Measurements from ENCODE around the gene ZDHHC9.

ZDHHC9 gene

DNA sequence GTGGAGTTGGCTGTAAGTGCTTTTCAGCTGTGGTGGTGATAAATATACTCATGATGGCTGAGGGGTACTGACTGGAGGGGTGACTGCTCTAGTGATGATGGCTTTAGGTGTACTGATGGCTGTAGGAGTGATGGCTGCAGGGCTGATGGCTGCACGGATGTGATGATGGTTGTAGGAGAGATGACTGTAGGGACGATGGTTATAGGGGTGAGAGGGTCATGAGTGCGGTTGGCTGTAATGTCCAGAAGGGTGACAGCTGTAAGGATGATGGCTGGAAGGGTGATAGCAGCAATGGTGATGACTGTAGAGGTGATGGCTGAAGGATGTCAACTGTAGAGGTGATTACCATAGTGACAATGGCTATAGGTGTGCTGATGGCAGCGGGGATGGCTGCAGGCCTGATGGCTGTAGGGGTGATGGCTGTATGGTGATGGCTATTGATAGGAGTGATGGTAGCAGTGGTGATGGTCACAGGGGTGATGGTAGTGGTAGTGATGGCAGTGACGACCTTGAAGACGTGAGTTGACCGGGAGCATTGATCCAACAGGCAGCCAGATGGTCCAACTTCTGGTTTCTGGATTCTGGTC is 64.5 kb downstream of the ZDHHC9 start:
- TF ChIP-seq, protein P1, sequence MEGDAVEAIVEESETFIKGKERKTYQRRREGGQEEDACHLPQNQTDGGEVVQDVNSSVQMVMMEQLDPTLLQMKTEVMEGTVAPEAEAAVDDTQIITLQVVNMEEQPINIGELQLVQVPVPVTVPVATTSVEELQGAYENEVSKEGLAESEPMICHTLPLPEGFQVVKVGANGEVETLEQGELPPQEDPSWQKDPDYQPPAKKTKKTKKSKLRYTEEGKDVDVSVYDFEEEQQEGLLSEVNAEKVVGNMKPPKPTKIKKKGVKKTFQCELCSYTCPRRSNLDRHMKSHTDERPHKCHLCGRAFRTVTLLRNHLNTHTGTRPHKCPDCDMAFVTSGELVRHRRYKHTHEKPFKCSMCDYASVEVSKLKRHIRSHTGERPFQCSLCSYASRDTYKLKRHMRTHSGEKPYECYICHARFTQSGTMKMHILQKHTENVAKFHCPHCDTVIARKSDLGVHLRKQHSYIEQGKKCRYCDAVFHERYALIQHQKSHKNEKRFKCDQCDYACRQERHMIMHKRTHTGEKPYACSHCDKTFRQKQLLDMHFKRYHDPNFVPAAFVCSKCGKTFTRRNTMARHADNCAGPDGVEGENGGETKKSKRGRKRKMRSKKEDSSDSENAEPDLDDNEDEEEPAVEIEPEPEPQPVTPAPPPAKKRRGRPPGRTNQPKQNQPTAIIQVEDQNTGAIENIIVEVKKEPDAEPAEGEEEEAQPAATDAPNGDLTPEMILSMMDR (IDR thresholded peaks at IDR 0.05; ENCODE audit: low read depth, low read length) = no peak
- no peak overlapping the region for H3K4me3 ChIP-seq (ENCODE audit: low read depth, low read length)
- in situ Hi-C loops (cut with HindIII; ENCODE audit: low sequenced_read_pairs) = no loop called here
- no peak for DNase-seq (ENCODE audit: low read depth, low spot score)

GRCh38 chrX:129777218-129778030 is 66.3 kb downstream of the ZDHHC9 start:
- in situ Hi-C loops (cut with HindIII; ENCODE audit: low sequenced_read_pairs) = no loop called here
- H3K4me3 ChIP-seq (ENCODE audit: low read depth, low read length) = no peak overlapping the region
- no peak for DNase-seq (ENCODE audit: low read depth, low spot score)
- TF ChIP-seq, protein P1 (IDR thresholded peaks at IDR 0.05; ENCODE audit: low read depth, low read length) = no peak

- DNase-seq (ENCODE audit: low read depth, low spot score) = no peak
- in situ Hi-C loops (cut with HindIII; ENCODE audit: low sequenced_read_pairs) = no loop called here
- H3K4me3 ChIP-seq (ENCODE audit: low read depth, low read length) = no peak overlapping the region
These were observed 69.8 kb downstream of the ZDHHC9 start for GRCh38 chrX:129773649-129774458.

DNA sequence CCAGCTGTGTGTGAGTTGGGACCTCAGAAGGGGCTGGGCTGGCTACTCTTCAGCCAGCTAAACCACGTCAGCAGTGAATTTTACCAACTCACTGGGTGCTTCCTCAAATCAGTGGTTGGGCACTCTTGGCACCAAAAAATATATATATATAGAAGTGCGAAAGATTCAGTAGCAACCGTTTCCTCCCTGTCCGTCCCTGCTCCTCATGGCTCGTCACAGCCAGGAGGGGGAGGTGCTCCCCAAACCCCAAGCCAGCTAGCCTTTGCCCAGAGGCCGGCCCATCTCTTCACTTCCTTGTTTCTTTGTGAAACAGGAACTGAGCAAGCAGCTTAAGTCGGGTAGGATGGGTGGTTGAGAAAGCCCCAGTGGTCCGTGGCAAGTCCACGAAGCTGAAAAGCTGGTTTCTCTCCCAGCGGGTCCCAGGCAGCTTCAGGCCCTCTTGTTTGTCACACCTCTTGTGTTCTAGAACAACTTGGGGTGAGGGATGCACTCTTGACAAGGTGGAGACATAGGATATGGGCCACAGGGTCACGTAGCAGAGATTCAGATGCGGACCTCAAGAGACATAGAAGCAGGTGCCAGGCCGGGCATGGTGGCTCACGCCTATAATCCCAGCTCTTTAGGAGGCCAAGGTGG is 70.8 kb downstream of the ZDHHC9 start:
- no peak overlapping the region for H3K4me3 ChIP-seq (ENCODE audit: low read depth, low read length)
- TF ChIP-seq, protein P1 (IDR thresholded peaks at IDR 0.05; ENCODE audit: low read depth, low read length) = no peak
- in situ Hi-C loops (cut with HindIII; ENCODE audit: low sequenced_read_pairs) = no loop called here
- no peak for DNase-seq (ENCODE audit: low read depth, low spot score)

More at GRCh38 chrX:129773649-129774458, 69.8 kb downstream of the ZDHHC9 start:
- TF ChIP-seq, protein P1 (IDR thresholded peaks at IDR 0.05; ENCODE audit: low read depth, low read length) = no peak

GRCh38 chrX:129771266-129771995 is 72.3 kb downstream of the ZDHHC9 start:
- in situ Hi-C loops (cut with HindIII; ENCODE audit: low sequenced_read_pairs) = no loop called here
- TF ChIP-seq, protein P1 (IDR thresholded peaks at IDR 0.05; ENCODE audit: low read depth, low read length) = no peak
- DNase-seq (ENCODE audit: low read depth, low spot score) = no peak
- H3K4me3 ChIP-seq (ENCODE audit: low read depth, low read length) = no peak overlapping the region
